Parathyroid adenoma (tissue), 2 donors: ENCODE results near the gene SLC25A40.
"Not testable (repeated sequence)": the region's sequence is repeated elsewhere in the genome, so short reads cannot be mapped to it uniquely, and the experiment has no call there.

Experiments
- H2AFZ ChIP-seq: fragments of 300-600 bp; sonication (generic); one replicate; pipeline ENCODE4 v1.7.0; 2017; ENCODE audit warnings: antibody characterized with exemption, mild to moderate bottlenecking
- H3K27ac ChIP-seq: fragments of 300-600 bp; sonication (generic); one replicate; pipeline ENCODE4 v1.7.0; 2017
- H3K27me3 ChIP-seq: fragments of 300-600 bp; sonication (generic); one replicate; pipeline ENCODE4 v1.7.0; 2017; ENCODE audit warnings: low read length; ENCODE audit not compliant: control insufficient read depth, insufficient read depth
- H3K36me3 ChIP-seq: fragments of 300-600 bp; sonication (generic); one replicate; pipeline ENCODE4 v1.7.0; 2017; ENCODE audit warnings: low read length; ENCODE audit not compliant: control insufficient read depth, insufficient read depth
- H3K4me1 ChIP-seq: fragments of 300-600 bp; sonication (generic); one replicate; pipeline ENCODE4 v1.7.0; 2017; ENCODE audit warnings: control low read depth
- H3K4me2 ChIP-seq: fragments of 300-600 bp; sonication (generic); one replicate; pipeline ENCODE4 v1.7.0; 2017; ENCODE audit warnings: low read length
- H3K4me3 ChIP-seq: fragments of 300-600 bp; sonication (generic); one replicate; pipeline ENCODE4 v1.7.0; 2017; ENCODE audit warnings: low read depth, low read length
- H3K79me2 ChIP-seq: fragments of 300-600 bp; sonication (generic); one replicate; pipeline ENCODE4 v1.7.0; 2017; ENCODE audit warnings: control low read depth
- H3K9ac ChIP-seq: fragments of 300-600 bp; sonication (generic); one replicate; pipeline ENCODE4 v1.7.0; 2017; ENCODE audit warnings: mild to moderate bottlenecking
- H3K9me3 ChIP-seq: fragments of 300-600 bp; sonication (generic); one replicate; pipeline ENCODE4 v1.7.0; 2017; ENCODE audit warnings: low read length; ENCODE audit not compliant: control insufficient read depth
- CTCF ChIP-seq: fragments of 300-600 bp; sonication (generic); IDR thresholded peaks from one replicate; pipeline ENCODE4 v1.7.0; 2017; ENCODE audit warnings: antibody characterized with exemption, mild to moderate bottlenecking
- donor health status: primary hyperparathyroidism.

Gene SLC25A40

GRCh38 chr7:87852306-87852705, 23.9 kb downstream of the SLC25A40 start:
- H3K4me1 ChIP-seq = no peaks in the 10 kb centered on the region
- no peaks in the 10 kb centered on the region for H3K36me3 ChIP-seq
- no peak overlapping the region for H3K4me3 ChIP-seq
- no peaks in the 10 kb centered on the region for H3K27me3 ChIP-seq
- H3K9me3 ChIP-seq = no peaks in the 10 kb centered on the region
- H3K79me2 ChIP-seq = no peaks in the 10 kb centered on the region
- no peak overlapping the region for H3K4me2 ChIP-seq
- TF ChIP-seq CTCF = no peak
- no peak overlapping the region for H3K27ac ChIP-seq
- H3K9ac ChIP-seq = no peak overlapping the region
- no peak overlapping the region for H2AFZ ChIP-seq

GRCh38 chr7:87850836-87851593, 25.1 kb downstream of the SLC25A40 start:
- H3K27ac ChIP-seq = no peak overlapping the region
- H3K9me3 ChIP-seq = no peaks in the 10 kb centered on the region
- H2AFZ ChIP-seq = no peak overlapping the region
- no peak overlapping the region for H3K9ac ChIP-seq
- H3K4me1 ChIP-seq = no peaks in the 10 kb centered on the region
- H3K4me2 ChIP-seq = no peak overlapping the region
- H3K36me3 ChIP-seq = no peaks in the 10 kb centered on the region
- H3K79me2 ChIP-seq = no peaks in the 10 kb centered on the region
- TF ChIP-seq CTCF = no peak
- H3K27me3 ChIP-seq = no peaks in the 10 kb centered on the region
- H3K4me3 ChIP-seq = no peak overlapping the region

DNA sequence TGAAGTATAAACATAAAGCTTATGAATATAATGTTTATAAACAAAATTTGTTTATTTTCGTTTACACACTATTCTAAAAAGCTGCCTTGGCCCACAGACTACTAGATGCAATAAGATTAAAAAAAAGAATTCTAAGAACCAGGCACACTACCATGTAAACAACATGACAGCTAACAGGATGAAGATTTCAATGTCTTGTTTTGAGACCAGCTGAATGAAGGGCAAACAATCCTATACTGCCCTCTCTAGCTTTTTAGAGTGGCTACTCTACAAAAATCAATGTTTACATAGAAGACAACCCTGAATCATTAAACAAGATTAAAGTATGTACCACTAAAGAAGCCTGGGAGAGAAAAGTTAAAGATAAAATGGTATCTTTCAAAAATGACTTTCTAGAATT, 38.6 kb downstream of the SLC25A40 start:
- H2AFZ ChIP-seq = no peak overlapping the region

DNA sequence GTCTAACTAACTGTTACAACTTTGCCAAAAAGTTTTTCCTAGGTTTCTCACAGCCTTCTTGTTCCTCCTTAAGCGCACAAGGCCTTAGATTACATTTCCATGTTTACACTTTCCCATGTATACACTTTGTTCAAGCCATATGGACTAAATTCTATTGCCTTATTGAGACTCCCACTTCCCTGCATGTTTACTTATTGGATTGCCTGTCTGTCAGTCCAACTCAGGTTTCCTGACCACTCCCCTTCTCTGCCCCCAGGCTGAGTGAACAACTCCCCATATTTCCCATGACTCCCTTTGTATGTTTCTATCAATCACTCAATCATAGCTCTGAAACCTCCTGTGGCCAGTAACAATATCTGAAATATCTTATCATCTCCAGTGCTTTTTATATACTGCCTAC, 43.0 kb downstream of the SLC25A40 start:
- no peak overlapping the region for H2AFZ ChIP-seq
- TF ChIP-seq CTCF = no peak
- no peaks in the 10 kb centered on the region for H3K4me1 ChIP-seq
- H3K79me2 ChIP-seq = no peaks in the 10 kb centered on the region
- no peaks in the 10 kb centered on the region for H3K36me3 ChIP-seq
- H3K4me3 ChIP-seq = no peak overlapping the region
- H3K9ac ChIP-seq = no peak overlapping the region
- no peak overlapping the region for H3K27ac ChIP-seq
- no peaks in the 10 kb centered on the region for H3K9me3 ChIP-seq
- no peaks in the 10 kb centered on the region for H3K27me3 ChIP-seq
- H3K4me2 ChIP-seq = no peak overlapping the region

More for the DNA sequence above, 38.6 kb downstream of the SLC25A40 start:
- H3K27ac ChIP-seq = no peak overlapping the region
- no peaks in the 10 kb centered on the region for H3K36me3 ChIP-seq
- H3K4me2 ChIP-seq = no peak overlapping the region
- TF ChIP-seq CTCF = no peak
- H3K27me3 ChIP-seq = no peaks in the 10 kb centered on the region
- H3K9me3 ChIP-seq = no peaks in the 10 kb centered on the region
- no peaks in the 10 kb centered on the region for H3K4me1 ChIP-seq
- no peak overlapping the region for H3K9ac ChIP-seq
- no peaks in the 10 kb centered on the region for H3K79me2 ChIP-seq
- no peak overlapping the region for H3K4me3 ChIP-seq

DNA sequence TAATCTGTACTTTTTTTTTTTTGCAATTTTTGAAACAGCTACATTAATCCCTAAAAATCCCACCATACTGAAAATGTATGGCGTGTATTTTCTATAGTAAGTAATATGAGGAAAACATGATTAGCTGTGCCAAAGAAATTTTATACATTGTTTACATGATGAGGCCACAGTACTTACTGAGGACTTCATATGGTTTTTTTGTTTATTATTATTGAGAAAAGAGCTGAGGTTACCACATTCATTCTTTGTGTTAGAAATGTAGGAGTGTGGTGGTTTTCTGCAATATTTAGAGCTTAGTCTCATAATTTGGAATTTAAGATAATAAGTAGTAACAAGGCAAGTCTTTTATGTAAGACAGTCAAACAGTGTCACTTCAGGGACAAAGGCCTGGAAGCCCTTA, 45.1 kb downstream of the SLC25A40 start:
- Histone ChIP-seq H3K4me3 (no peak overlapping the region), H3K27ac (no peak overlapping the region), H3K27me3 (no peaks in the 10 kb centered on the region), H3K4me2 (no peak overlapping the region), H3K4me1 (no peaks in the 10 kb centered on the region), H3K9ac (no peak overlapping the region), H2AFZ (no peak overlapping the region), H3K9me3 (no peaks in the 10 kb centered on the region), H3K79me2 (no peaks in the 10 kb centered on the region), H3K36me3 (no peaks in the 10 kb centered on the region)
- TF ChIP-seq CTCF = no peak

- not testable (repeated sequence) for H2AFZ ChIP-seq, H3K36me3 ChIP-seq, H3K27ac ChIP-seq, H3K4me3 ChIP-seq, H3K9ac ChIP-seq, H3K4me2 ChIP-seq, H3K4me1 ChIP-seq, H3K27me3 ChIP-seq, H3K9me3 ChIP-seq, H3K79me2 ChIP-seq
These were observed 47.8 kb downstream of the SLC25A40 start for GRCh38 chr7:87828383-87828782.

DNA sequence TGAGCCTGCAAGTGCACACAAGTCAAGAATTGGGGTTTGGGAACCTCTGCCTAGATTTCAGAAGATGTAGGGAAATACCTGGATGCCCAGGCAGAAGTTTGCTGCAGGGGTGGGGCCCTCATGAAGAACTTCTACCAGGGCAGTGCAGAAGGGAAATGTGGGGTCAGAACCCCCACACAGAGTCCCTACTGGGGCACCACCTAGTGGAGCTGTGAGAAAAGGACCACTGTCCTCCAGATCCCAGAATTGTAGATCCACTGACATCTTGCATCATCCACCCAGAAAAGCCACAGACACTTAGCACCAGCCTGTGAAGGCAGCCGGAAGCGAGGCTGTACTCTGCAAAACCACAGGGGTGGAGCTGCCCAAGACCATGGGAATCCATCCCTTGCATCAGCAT, 50.8 kb downstream of the SLC25A40 start:
- not testable (repeated sequence) for H2AFZ ChIP-seq, H3K4me3 ChIP-seq, H3K36me3 ChIP-seq, H3K79me2 ChIP-seq, H3K27ac ChIP-seq, H3K9ac ChIP-seq, H3K9me3 ChIP-seq, H3K27me3 ChIP-seq, H3K4me2 ChIP-seq, H3K4me1 ChIP-seq
